ENCODE measurements around the gene DIPK2A.

Gene DIPK2A

GRCh38 chr3:143952569-143953072 lies 19.0 kb upstream of the DIPK2A start:
- WGBS (ENCODE audit: extremely low coverage, insufficient coverage, insufficient read length) = no CpG with 5 or more reads among the region's 4 CpGs
- Histone ChIP-seq H3K79me2 (ENCODE audit: control insufficient read depth, insufficient read depth, low read length, poor library complexity) (no peaks in the 10 kb centered on the region), H3K27ac (ENCODE audit: low read depth, low read length) (no peak overlapping the region), H2AK5ac (ENCODE audit: low read length) (no peak overlapping the region), H3K27me3 (ENCODE audit: insufficient read depth, low read length) (no peaks in the 10 kb centered on the region), H2BK5ac (ENCODE audit: low read depth, low read length, poor library complexity) (no peak overlapping the region), H3K4me1 (ENCODE audit: control insufficient read depth in 1 of 2, insufficient read depth in 2 of 2, low read length in 2 of 2) (no peaks in the 10 kb centered on the region), H3K36me3 (ENCODE audit: control insufficient read depth in 1 of 2, insufficient read depth in 2 of 2, low read length in 2 of 2) (no peaks in the 10 kb centered on the region), H3K14ac (ENCODE audit: low read length) (no peak overlapping the region), H3K4me2 (ENCODE audit: low read length) (no peak overlapping the region), H4K91ac (ENCODE audit: low read depth, low read length) (no peak overlapping the region), H4K12ac (ENCODE audit: low read depth, low read length) (no peak overlapping the region), H3K4me3 (ENCODE audit: low read depth, low read length) (no peak overlapping the region), H3K9me3 (ENCODE audit: insufficient read depth, low read depth, low read length) (no peaks in the 10 kb centered on the region), H2BK120ac (ENCODE audit: insufficient read depth, low read length, poor library complexity) (no peak overlapping the region), H4K8ac (ENCODE audit: low read depth, low read length) (no peak overlapping the region), H2BK12ac (ENCODE audit: low read length) (no peak overlapping the region), H3K79me1 (ENCODE audit: low read length) (no peaks in the 10 kb centered on the region), H3K9ac (ENCODE audit: low read length) (no peak overlapping the region), H3K18ac (ENCODE audit: low read length) (no peak overlapping the region), H3K4ac (ENCODE audit: low read depth, low read length) (no peak overlapping the region), H3K23ac (ENCODE audit: low read length) (no peak overlapping the region), H2AFZ (ENCODE audit: insufficient read depth, low read length, poor library complexity) (no peak overlapping the region)
- no peak for DNase-seq

GRCh38 chr3:143955113-143955512 lies 16.5 kb upstream of the DIPK2A start:
- H3K4me1 ChIP-seq (ENCODE audit: control insufficient read depth in 1 of 2, insufficient read depth in 2 of 2, low read length in 2 of 2) = no peaks in the 10 kb centered on the region
- no peak overlapping the region for H3K4me2 ChIP-seq (ENCODE audit: low read length)
- H2AK5ac ChIP-seq (ENCODE audit: low read length) = no peak overlapping the region
- no peaks in the 10 kb centered on the region for H3K79me1 ChIP-seq (ENCODE audit: low read length)
- H3K9me3 ChIP-seq (ENCODE audit: insufficient read depth, low read depth, low read length) = no peaks in the 10 kb centered on the region
- no peak overlapping the region for H2BK12ac ChIP-seq (ENCODE audit: low read length)
- no peak overlapping the region for H2AFZ ChIP-seq (ENCODE audit: insufficient read depth, low read length, poor library complexity)
- no peak overlapping the region for H3K9ac ChIP-seq (ENCODE audit: low read length)
- H4K91ac ChIP-seq (ENCODE audit: low read depth, low read length) = no peak overlapping the region
- H3K4ac ChIP-seq (ENCODE audit: low read depth, low read length) = no peak overlapping the region
- no peak overlapping the region for H3K4me3 ChIP-seq (ENCODE audit: low read depth, low read length)
- no peak overlapping the region for H2BK5ac ChIP-seq (ENCODE audit: low read depth, low read length, poor library complexity)
- H4K8ac ChIP-seq (ENCODE audit: low read depth, low read length) = no peak overlapping the region
- no peak overlapping the region for H3K23ac ChIP-seq (ENCODE audit: low read length)
- H3K27ac ChIP-seq (ENCODE audit: low read depth, low read length) = no peak overlapping the region
- no peak overlapping the region for H4K12ac ChIP-seq (ENCODE audit: low read depth, low read length)
- no peaks in the 10 kb centered on the region for H3K27me3 ChIP-seq (ENCODE audit: insufficient read depth, low read length)
- no peaks in the 10 kb centered on the region for H3K79me2 ChIP-seq (ENCODE audit: control insufficient read depth, insufficient read depth, low read length, poor library complexity)
- no peak overlapping the region for H2BK120ac ChIP-seq (ENCODE audit: insufficient read depth, low read length, poor library complexity)
- no peak overlapping the region for H3K14ac ChIP-seq (ENCODE audit: low read length)
- DNase-seq = no peak
- no peak overlapping the region for H3K18ac ChIP-seq (ENCODE audit: low read length)
- no peaks in the 10 kb centered on the region for H3K36me3 ChIP-seq (ENCODE audit: control insufficient read depth in 1 of 2, insufficient read depth in 2 of 2, low read length in 2 of 2)

GRCh38 chr3:143956838-143957237 lies 14.8 kb upstream of the DIPK2A start:
- Histone ChIP-seq H3K79me2 (ENCODE audit: control insufficient read depth, insufficient read depth, low read length, poor library complexity) (no peaks in the 10 kb centered on the region), H4K12ac (ENCODE audit: low read depth, low read length) (no peak overlapping the region), H3K14ac (ENCODE audit: low read length) (no peak overlapping the region), H4K8ac (ENCODE audit: low read depth, low read length) (no peak overlapping the region), H4K91ac (ENCODE audit: low read depth, low read length) (no peak overlapping the region), H3K4me1 (ENCODE audit: control insufficient read depth in 1 of 2, insufficient read depth in 2 of 2, low read length in 2 of 2) (no peaks in the 10 kb centered on the region), H3K23ac (ENCODE audit: low read length) (no peak overlapping the region), H3K4ac (ENCODE audit: low read depth, low read length) (no peak overlapping the region), H2BK5ac (ENCODE audit: low read depth, low read length, poor library complexity) (no peak overlapping the region), H3K9me3 (ENCODE audit: insufficient read depth, low read depth, low read length) (no peaks in the 10 kb centered on the region), H3K9ac (ENCODE audit: low read length) (no peak overlapping the region), H2BK120ac (ENCODE audit: insufficient read depth, low read length, poor library complexity) (no peak overlapping the region), H2BK12ac (ENCODE audit: low read length) (no peak overlapping the region), H3K4me3 (ENCODE audit: low read depth, low read length) (no peak overlapping the region), H2AFZ (ENCODE audit: insufficient read depth, low read length, poor library complexity) (no peak overlapping the region), H2AK5ac (ENCODE audit: low read length) (no peak overlapping the region), H3K79me1 (ENCODE audit: low read length) (no peaks in the 10 kb centered on the region), H3K27me3 (ENCODE audit: insufficient read depth, low read length) (no peaks in the 10 kb centered on the region), H3K4me2 (ENCODE audit: low read length) (no peak overlapping the region), H3K18ac (ENCODE audit: low read length) (no peak overlapping the region), H3K36me3 (ENCODE audit: control insufficient read depth in 1 of 2, insufficient read depth in 2 of 2, low read length in 2 of 2) (no peaks in the 10 kb centered on the region), H3K27ac (ENCODE audit: low read depth, low read length) (no peak overlapping the region)
- DNase-seq = no peak
- WGBS (ENCODE audit: extremely low coverage, insufficient coverage, insufficient read length) = no CpG with 5 or more reads among the region's 1 CpG

- H3K4ac ChIP-seq (ENCODE audit: low read depth, low read length) = no peak overlapping the region
- no peak overlapping the region for H3K14ac ChIP-seq (ENCODE audit: low read length)
- no peak overlapping the region for H4K91ac ChIP-seq (ENCODE audit: low read depth, low read length)
- no peaks in the 10 kb centered on the region for H3K79me2 ChIP-seq (ENCODE audit: control insufficient read depth, insufficient read depth, low read length, poor library complexity)
- H3K27me3 ChIP-seq (ENCODE audit: insufficient read depth, low read length) = no peaks in the 10 kb centered on the region
- no peak overlapping the region for H2BK120ac ChIP-seq (ENCODE audit: insufficient read depth, low read length, poor library complexity)
- no peak for DNase-seq
- no peak overlapping the region for H3K23ac ChIP-seq (ENCODE audit: low read length)
- H3K18ac ChIP-seq (ENCODE audit: low read length) = no peak overlapping the region
- no peak overlapping the region for H2AK5ac ChIP-seq (ENCODE audit: low read length)
- no peak overlapping the region for H4K8ac ChIP-seq (ENCODE audit: low read depth, low read length)
- H3K9me3 ChIP-seq (ENCODE audit: insufficient read depth, low read depth, low read length) = no peaks in the 10 kb centered on the region
- H3K9ac ChIP-seq (ENCODE audit: low read length) = no peak overlapping the region
- no peak overlapping the region for H2BK12ac ChIP-seq (ENCODE audit: low read length)
- no peak overlapping the region for H2AFZ ChIP-seq (ENCODE audit: insufficient read depth, low read length, poor library complexity)
- H3K79me1 ChIP-seq (ENCODE audit: low read length) = no peaks in the 10 kb centered on the region
- no peak overlapping the region for H2BK5ac ChIP-seq (ENCODE audit: low read depth, low read length, poor library complexity)
- no peak overlapping the region for H3K27ac ChIP-seq (ENCODE audit: low read depth, low read length)
- H3K4me2 ChIP-seq (ENCODE audit: low read length) = no peak overlapping the region
- H3K4me1 ChIP-seq (ENCODE audit: control insufficient read depth in 1 of 2, insufficient read depth in 2 of 2, low read length in 2 of 2) = no peaks in the 10 kb centered on the region
- no peak overlapping the region for H4K12ac ChIP-seq (ENCODE audit: low read depth, low read length)
- H3K4me3 ChIP-seq (ENCODE audit: low read depth, low read length) = no peak overlapping the region
- no peaks in the 10 kb centered on the region for H3K36me3 ChIP-seq (ENCODE audit: control insufficient read depth in 1 of 2, insufficient read depth in 2 of 2, low read length in 2 of 2)
Measured at GRCh38 chr3:143957453-143957852, 14.2 kb upstream of the DIPK2A start.

GRCh38 chr3:143958966-143959365 lies 12.7 kb upstream of the DIPK2A start:
- H2BK5ac ChIP-seq (ENCODE audit: low read depth, low read length, poor library complexity) = no peak overlapping the region
- no peak overlapping the region for H2AK5ac ChIP-seq (ENCODE audit: low read length)
- H4K8ac ChIP-seq (ENCODE audit: low read depth, low read length) = no peak overlapping the region
- no peaks in the 10 kb centered on the region for H3K79me1 ChIP-seq (ENCODE audit: low read length)
- no peak overlapping the region for H3K23ac ChIP-seq (ENCODE audit: low read length)
- H4K12ac ChIP-seq (ENCODE audit: low read depth, low read length) = no peak overlapping the region
- H3K4me3 ChIP-seq (ENCODE audit: low read depth, low read length) = no peak overlapping the region
- peaks cover 0 to 4% of the 10 kb centered on the region in 2 experiments for H3K36me3 ChIP-seq (ENCODE audit: control insufficient read depth in 1 of 2, insufficient read depth in 2 of 2, low read length in 2 of 2)
- H3K4me2 ChIP-seq (ENCODE audit: low read length) = no peak overlapping the region
- no peak overlapping the region for H4K91ac ChIP-seq (ENCODE audit: low read depth, low read length)
- H3K27ac ChIP-seq (ENCODE audit: low read depth, low read length) = no peak overlapping the region
- H3K18ac ChIP-seq (ENCODE audit: low read length) = no peak overlapping the region
- no peak overlapping the region for H2BK120ac ChIP-seq (ENCODE audit: insufficient read depth, low read length, poor library complexity)
- no peaks in the 10 kb centered on the region for H3K4me1 ChIP-seq (ENCODE audit: control insufficient read depth in 1 of 2, insufficient read depth in 2 of 2, low read length in 2 of 2)
- no peak overlapping the region for H3K4ac ChIP-seq (ENCODE audit: low read depth, low read length)
- no peak overlapping the region for H2AFZ ChIP-seq (ENCODE audit: insufficient read depth, low read length, poor library complexity)
- H2BK12ac ChIP-seq (ENCODE audit: low read length) = no peak overlapping the region
- H3K9ac ChIP-seq (ENCODE audit: low read length) = no peak overlapping the region
- no peak overlapping the region for H3K14ac ChIP-seq (ENCODE audit: low read length)
- DNase-seq = no peak
- H3K9me3 ChIP-seq (ENCODE audit: insufficient read depth, low read depth, low read length) = no peaks in the 10 kb centered on the region
- no peaks in the 10 kb centered on the region for H3K79me2 ChIP-seq (ENCODE audit: control insufficient read depth, insufficient read depth, low read length, poor library complexity)
- H3K27me3 ChIP-seq (ENCODE audit: insufficient read depth, low read length) = no peaks in the 10 kb centered on the region

All from trophoblast cell (in vitro differentiated cells and primary cell).